CD4-positive, alpha-beta T cell (primary cell): ENCODE measurements around the gene MCTP2. TPM values are rescaled to one million over a fixed set of nuclear protein-coding genes. Genes with fewer than 3 reads are reported as not detected.

ENCODE experiments used
- ATAC-seq: fragments of 200-7000 bp; cut with Tn5 transposase; one replicate; pipeline ENCODE4 v1.10.0; 2022; ENCODE audit warnings: mild to moderate bottlenecking; ENCODE audit not compliant: poor library complexity
- CTCF ChIA-PET: fragments of 350-600 bp; sonication (Branson Sonifier 250); formaldehyde crosslinking; loops from one replicate; lab custom pipeline; 2021; ENCODE audit warnings: antibody characterized with exemption, inconsistent platforms; lab: Charles Lee
- POLR2A ChIA-PET: fragments of 350-600 bp; sonication (Branson Sonifier 250); formaldehyde crosslinking; loops from one replicate; lab custom pipeline; 2021; ENCODE audit warnings: antibody characterized with exemption, inconsistent platforms; lab: Charles Lee
- DNase-seq, 14 experiments: peaks; one replicate each; pipeline ENCODE4 v3.0.0-alpha.2; 2013 to 2020; ENCODE audit warnings: mixed read lengths in 2 of 14
- H3K27ac ChIP-seq, 2 donors: one replicate each; pipeline versions ENCODE4 v1.5.1 to v1.7.0; 2013; ENCODE audit warnings: low read length in 2 of 2, low read depth in 1 of 2, mild to moderate bottlenecking in 1 of 2
- H3K27me3 ChIP-seq, 2 experiments: 1 replicate in 1 of 2; 2 replicates in 1 of 2; pipeline versions ENCODE4 v1.6.1 to v1.7.0; 2013; ENCODE audit warnings: low read length in 2 of 2, control low read depth in 1 of 2, mild to moderate bottlenecking in 1 of 2, moderate library complexity in 1 of 2; ENCODE audit not compliant: insufficient read depth in 2 of 2, control insufficient read depth in 1 of 2
- H3K36me3 ChIP-seq: one replicate; pipeline ENCODE4 v1.6.1; 2013; ENCODE audit warnings: low read length, control low read depth; ENCODE audit not compliant: insufficient read depth
- H3K4me1 ChIP-seq: one replicate; pipeline ENCODE4 v1.6.1; 2013; ENCODE audit warnings: low read length, control low read depth; ENCODE audit not compliant: insufficient read depth
- H3K4me3 ChIP-seq: one replicate; pipeline ENCODE4 v1.5.1; 2013; ENCODE audit warnings: mild to moderate bottlenecking, low read length, moderate library complexity
- H3K9me3 ChIP-seq, 2 experiments: 1 replicate in 1 of 2; 2 replicates in 1 of 2; pipeline versions ENCODE4 v1.6.1 to v1.7.0; 2013; ENCODE audit warnings: low read length in 2 of 2, mild to moderate bottlenecking in 2 of 2, control low read depth in 1 of 2, moderate library complexity in 1 of 2; ENCODE audit not compliant: control insufficient read depth in 1 of 2, insufficient read depth in 1 of 2
- H3K27ac Mint-ChIP-seq: one replicate; pipeline ENCODE4 v1.8.0; 2020; ENCODE audit warnings: mixed read lengths
- H3K27me3 Mint-ChIP-seq: one replicate; pipeline ENCODE4 v1.8.0; 2021; ENCODE audit warnings: mixed read lengths
- H3K36me3 Mint-ChIP-seq: one replicate; pipeline ENCODE4 v1.8.0; 2021; ENCODE audit warnings: low read depth, mixed read lengths
- H3K4me1 Mint-ChIP-seq: one replicate; pipeline ENCODE4 v1.8.0; 2021; ENCODE audit warnings: low read depth, mixed read lengths
- H3K4me3 Mint-ChIP-seq: one replicate; pipeline ENCODE4 v1.8.0; 2020; ENCODE audit warnings: mild to moderate bottlenecking, mixed read lengths
- H3K9me3 Mint-ChIP-seq: one replicate; pipeline ENCODE4 v1.8.0; 2020; ENCODE audit warnings: mixed read lengths
- CTCF ChIP-seq: fragments of 200-600 bp; IDR thresholded peaks from one replicate; pipeline ENCODE4 v1.8.0; 2022; ENCODE audit warnings: antibody characterized with exemption, mild to moderate bottlenecking
- intact Hi-C, 2 experiments: fragments of 100-400 bp; cut with DNase I in 1 of 2; cut with micrococcal nuclease in 1 of 2; formaldehyde crosslinking; loops; one replicate each; pipeline versions ENCODE4 v1.15.1 to v1.9.0; 2023 to 2025; cut with DNase I, micrococcal nuclease
- total RNA-seq, 174 experiments: library from RNA in 2 of 174; stranded (reverse) in 2 of 174; gene quantifications; one replicate each; pipeline ENCODE4 v1.2.3 and lab custom pipeline; 2021 to 2026

The MCTP2 gene
- total RNA-seq, 2 experiments from 2014 or later, result 8.0 to 10.8 TPM

- Mint-ChIP-seq H3K27me3 (no peaks in the 10 kb centered on the region), H3K27ac (no peak overlapping the region), H3K4me1 (peaks cover 12% of the 10 kb centered on the region), H3K36me3 (no peaks in the 10 kb centered on the region), H3K9me3 (no peaks in the 10 kb centered on the region), H3K4me3 (no peak overlapping the region)
- ATAC-seq (no peak), DNase-seq (no peak)
- Histone ChIP-seq H3K4me1 (peaks cover 3% of the 10 kb centered on the region), H3K27ac (no peak overlapping the region), H3K36me3 (no peaks in the 10 kb centered on the region), H3K27me3 (no peaks in the 10 kb centered on the region), H3K4me3 (no peak overlapping the region), H3K9me3 (no peaks in the 10 kb centered on the region)
- intact Hi-C loops, result no loop called here
- CTCF ChIA-PET, result no interaction called here
- POLR2A ChIA-PET, result interaction anchor here (0.8 kb wide), 1 partner anchor 24 kb away, joined by 3 read pairs; no protein-coding TSS in a partner anchor
- TF ChIP-seq CTCF, result no peak
Observed at GRCh38 chr15:94262201-94262600, 30.8 kb downstream of the MCTP2 start.

GRCh38 chr15:94263341-94264273 lies 32.2 kb downstream of the MCTP2 start:
- no peak for ATAC-seq
- Mint-ChIP-seq H3K4me1 (peaks cover 14% of the 10 kb centered on the region), H3K36me3 (no peaks in the 10 kb centered on the region), H3K27ac (no peak overlapping the region), H3K4me3 (no peak overlapping the region), H3K9me3 (no peaks in the 10 kb centered on the region), H3K27me3 (no peaks in the 10 kb centered on the region)
- Histone ChIP-seq H3K36me3 (no peaks in the 10 kb centered on the region), H3K27me3 (no peaks in the 10 kb centered on the region), H3K9me3 (no peaks in the 10 kb centered on the region), H3K27ac (no peak overlapping the region), H3K4me3 (no peak overlapping the region), H3K4me1 (peaks cover 3% of the 10 kb centered on the region)
- POLR2A ChIA-PET, result no interaction called here
- CTCF ChIA-PET, result no interaction called here
- intact Hi-C loops, result no loop called here
- TF ChIP-seq CTCF, result no peak
- peak in 1 of 14 experiments; percentile 21 for DNase-seq

- Histone ChIP-seq H3K27me3 (no peaks in the 10 kb centered on the region), H3K36me3 (no peaks in the 10 kb centered on the region), H3K4me3 (no peak overlapping the region), H3K4me1 (peaks cover 3% of the 10 kb centered on the region), H3K27ac (no peak overlapping the region), H3K9me3 (no peaks in the 10 kb centered on the region)
- Mint-ChIP-seq H3K36me3 (no peaks in the 10 kb centered on the region), H3K27me3 (no peaks in the 10 kb centered on the region), H3K27ac (no peak overlapping the region), H3K4me1 (peaks cover 14% of the 10 kb centered on the region), H3K4me3 (no peak overlapping the region), H3K9me3 (no peaks in the 10 kb centered on the region)
- TF ChIP-seq CTCF, result no peak
- CTCF ChIA-PET, result no interaction called here
- no peak for DNase-seq
- no peak for ATAC-seq
- POLR2A ChIA-PET, result no interaction called here
- intact Hi-C loops, result no loop called here
Observed at GRCh38 chr15:94265009-94265408, 33.6 kb downstream of the MCTP2 start.
